Adrenal gland (tissue), 5 donors: ENCODE data around the gene SRGAP1.

Source experiments
- CTCF ChIP-seq, 6 experiments: fragments of 450-650 bp in 4 of 6; fragments of 200-600 bp in 2 of 6; sonication (generic) in 1 of 6; IDR thresholded peaks; 1 replicate in 5 of 6; 2 replicates in 1 of 6; pipeline versions ENCODE4 v1.5.1 to v1.8.0; 2016 to 2021; ENCODE audit warnings: antibody characterized with exemption in 6 of 6, mild to moderate bottlenecking in 2 of 6, moderate library complexity in 1 of 6
- POLR2A ChIP-seq, 2 donors: fragments of 450-650 bp; IDR thresholded peaks; one replicate each; pipeline ENCODE4 v1.6.1; 2017; ENCODE audit warnings: antibody characterized with exemption in 2 of 2, mild to moderate bottlenecking in 2 of 2, moderate library complexity in 1 of 2
- donor health status: DM: no; HTN: no; CAD: no.

- TF ChIP-seq CTCF (IDR thresholded peaks at IDR 0.05) (no peak), POLR2A (IDR thresholded peaks at IDR 0.05) (no peak)
These were observed 76.7 kb downstream of the SRGAP1 start for GRCh38 chr12:63921157-63921556.
